Nephron progenitor cell (in vitro differentiated cells): ENCODE measurements around the gene TSC2.

Experiments used
- DNase-seq: peaks from one replicate; pipeline ENCODE4 v3.0.0; 2021
- H3K27ac Mint-ChIP-seq: 2 replicates; pipeline ENCODE4 v1.8.0; 2021; ENCODE audit warnings: mild to moderate bottlenecking, moderate library complexity, mixed read lengths
- H3K27me3 Mint-ChIP-seq: 2 replicates; pipeline ENCODE4 v1.8.0; 2021; ENCODE audit warnings: mild to moderate bottlenecking, low read depth, mixed read lengths; ENCODE audit not compliant: poor library complexity
- H3K36me3 Mint-ChIP-seq: 2 replicates; pipeline ENCODE4 v1.8.0; 2021; ENCODE audit warnings: low read depth, mixed read lengths
- H3K4me1 Mint-ChIP-seq: 2 replicates; pipeline ENCODE4 v1.8.0; 2021; ENCODE audit warnings: mixed read lengths
- H3K4me3 Mint-ChIP-seq: 2 replicates; pipeline ENCODE4 v1.8.0; 2021; ENCODE audit warnings: mild to moderate bottlenecking, moderate library complexity, mixed read lengths
- H3K9me3 Mint-ChIP-seq: 2 replicates; pipeline ENCODE4 v1.8.0; 2021; ENCODE audit warnings: mild to moderate bottlenecking, moderate library complexity, mixed read lengths
- CTCF ChIP-seq: fragments of 200-600 bp; sonication (generic); IDR thresholded peaks from 2 replicates; pipeline ENCODE4 v1.5.0; 2021; ENCODE audit warnings: antibody characterized with exemption

The TSC2 gene

DNA sequence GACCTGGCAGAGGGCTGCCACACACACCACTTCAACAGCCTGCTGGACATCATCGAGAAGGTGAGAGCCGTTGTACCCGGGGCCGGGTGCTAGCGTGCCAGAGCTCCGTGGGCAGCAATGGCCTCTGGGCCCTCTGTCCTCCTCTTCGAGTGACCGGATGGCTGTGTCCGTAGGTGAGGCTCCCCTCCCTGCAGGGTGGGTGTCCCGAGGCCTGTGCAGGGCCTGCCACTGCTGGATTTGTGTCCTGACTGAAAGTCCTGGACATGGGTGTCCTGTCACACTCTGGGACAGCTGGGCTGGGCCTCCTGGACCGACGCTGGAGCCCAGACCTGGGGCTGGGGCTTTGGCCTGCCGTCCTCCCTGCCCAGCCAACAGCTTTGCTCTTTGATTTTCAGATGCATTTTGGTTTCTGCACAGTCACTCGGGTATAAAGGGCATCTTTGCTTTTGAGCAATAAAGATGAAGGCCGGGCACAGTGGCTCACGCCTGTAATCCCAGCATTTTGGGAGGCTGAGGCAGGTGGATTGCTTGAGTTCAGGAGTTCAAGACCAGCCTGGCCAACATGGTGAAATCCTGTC, 16.7 kb downstream of the TSC2 start:
- H3K9me3 Mint-ChIP-seq = no peaks in the 10 kb centered on the region
- no peak for DNase-seq
- no peak overlapping the region for H3K27ac Mint-ChIP-seq
- no peak for TF ChIP-seq CTCF
- H3K4me3 Mint-ChIP-seq = no peak overlapping the region
- no peaks in the 10 kb centered on the region for H3K4me1 Mint-ChIP-seq
- peaks cover 3% of the 10 kb centered on the region for H3K27me3 Mint-ChIP-seq
- peaks cover 39% of the 10 kb centered on the region for H3K36me3 Mint-ChIP-seq

DNA sequence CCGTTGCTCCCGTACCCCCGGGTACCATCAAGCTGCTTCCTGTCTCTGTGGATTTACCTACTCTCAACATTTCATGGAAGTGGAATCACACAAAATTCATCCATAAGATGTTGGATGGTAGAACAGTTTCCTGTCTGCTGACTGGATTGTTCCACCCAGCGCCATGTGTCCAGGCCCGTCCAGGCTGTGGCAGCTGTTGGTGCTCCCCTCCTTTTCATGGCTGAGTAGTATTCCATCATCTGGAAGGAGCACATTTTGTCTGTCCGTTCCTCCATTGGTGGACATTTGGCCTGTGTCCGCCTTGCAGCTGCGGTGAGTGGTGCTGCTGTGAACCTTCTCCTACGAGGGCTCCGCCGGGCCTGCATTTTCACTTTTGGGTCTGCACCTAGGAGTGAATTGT, 18.4 kb downstream of the TSC2 start:
- peaks cover 3% of the 10 kb centered on the region for H3K27me3 Mint-ChIP-seq
- no peak for DNase-seq
- no peaks in the 10 kb centered on the region for H3K4me1 Mint-ChIP-seq
- peaks cover 45% of the 10 kb centered on the region for H3K36me3 Mint-ChIP-seq
- no peak overlapping the region for H3K4me3 Mint-ChIP-seq
- no peak overlapping the region for H3K27ac Mint-ChIP-seq
- no peaks in the 10 kb centered on the region for H3K9me3 Mint-ChIP-seq
- TF ChIP-seq CTCF = no peak

DNA sequence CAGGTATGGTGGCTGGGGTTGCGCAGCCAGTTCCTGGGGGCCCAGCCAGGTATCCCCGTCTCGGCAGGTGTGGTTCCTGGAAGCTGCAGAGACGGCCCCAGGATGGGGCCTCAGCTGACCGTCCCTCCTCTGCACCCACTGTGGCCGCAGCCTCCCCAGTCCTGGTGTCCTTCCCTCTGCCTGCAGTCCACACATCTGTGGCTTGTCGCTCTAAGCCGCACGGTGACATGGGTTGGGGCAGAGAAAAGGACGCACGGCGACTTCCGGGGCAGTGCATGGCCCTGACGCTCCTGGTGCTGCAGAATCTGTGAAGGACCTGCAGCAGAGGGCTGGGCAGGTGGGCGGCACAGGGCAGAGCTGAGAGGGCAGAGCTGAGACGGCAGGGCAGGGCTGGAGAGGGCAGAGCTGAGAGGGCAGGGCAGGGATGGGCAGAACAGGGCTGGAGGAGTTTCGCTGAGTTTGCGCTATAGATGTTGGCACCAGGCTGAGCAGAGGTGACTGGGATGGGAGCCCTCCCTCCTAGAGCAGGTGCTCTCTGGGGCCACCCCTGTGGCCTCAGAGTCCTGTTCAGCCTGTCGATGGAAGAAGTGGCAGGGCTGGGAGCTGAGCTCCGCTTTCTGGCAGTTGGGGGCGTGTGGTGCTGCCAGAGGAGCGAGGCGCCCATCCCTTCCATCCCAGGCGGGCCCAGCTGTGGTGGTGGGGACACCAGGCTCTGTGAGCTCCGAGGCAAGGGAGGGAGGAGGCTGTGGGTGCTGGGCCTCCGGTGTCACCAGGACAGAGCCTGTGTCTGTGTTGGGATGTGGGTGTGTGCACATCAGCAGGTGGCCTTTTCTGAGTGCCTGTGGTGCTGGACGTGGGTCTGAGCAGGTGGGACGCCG, 23.0 kb downstream of the TSC2 start:
- Mint-ChIP-seq H3K27me3 (no peaks in the 10 kb centered on the region), H3K9me3 (no peaks in the 10 kb centered on the region), H3K4me3 (no peak overlapping the region), H3K4me1 (no peaks in the 10 kb centered on the region), H3K36me3 (peaks cover 46% of the 10 kb centered on the region), H3K27ac (no peak overlapping the region)
- DNase-seq = no peak
- TF ChIP-seq CTCF = no peak

DNA sequence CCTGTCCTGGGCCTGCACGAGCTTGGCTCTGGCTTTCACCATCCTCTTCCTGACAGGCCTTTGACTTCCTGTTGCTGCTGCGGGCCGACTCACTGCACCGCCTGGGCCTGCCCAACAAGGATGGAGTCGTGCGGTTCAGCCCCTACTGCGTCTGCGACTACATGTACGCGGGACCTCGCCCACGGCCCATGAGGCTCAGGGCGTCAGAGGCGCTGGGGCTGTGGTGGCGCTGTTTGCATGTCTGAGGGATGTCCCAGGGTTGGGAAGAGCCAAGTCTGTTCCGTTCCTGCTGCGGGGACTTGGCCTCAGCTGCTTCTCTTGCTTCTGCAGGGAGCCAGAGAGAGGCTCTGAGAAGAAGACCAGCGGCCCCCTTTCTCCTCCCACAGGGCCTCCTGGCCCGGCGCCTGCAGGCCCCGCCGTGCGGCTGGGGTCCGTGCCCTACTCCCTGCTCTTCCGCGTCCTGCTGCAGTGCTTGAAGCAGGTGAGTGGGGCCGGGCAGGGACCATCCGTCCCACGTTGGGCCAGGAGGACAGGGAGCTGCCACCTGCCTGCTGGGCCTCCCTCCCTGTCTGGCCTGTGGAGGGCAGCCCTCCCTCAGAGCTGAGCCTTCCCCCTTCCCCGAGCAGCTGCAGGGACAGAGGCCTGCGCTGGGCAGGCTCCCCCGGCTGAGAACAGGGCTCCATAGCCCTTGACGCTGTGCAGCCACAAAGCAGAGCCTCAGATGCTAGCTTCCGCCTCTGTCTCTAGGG, 23.8 kb downstream of the TSC2 start:
- H3K4me3 Mint-ChIP-seq = no peak overlapping the region
- no peak for DNase-seq
- no peaks in the 10 kb centered on the region for H3K27me3 Mint-ChIP-seq
- H3K36me3 Mint-ChIP-seq = peaks cover 40% of the 10 kb centered on the region
- no peaks in the 10 kb centered on the region for H3K9me3 Mint-ChIP-seq
- TF ChIP-seq CTCF = no peak
- H3K4me1 Mint-ChIP-seq = no peaks in the 10 kb centered on the region
- H3K27ac Mint-ChIP-seq = peak overlapping the region; percentile 69

- no peak overlapping the region for H3K4me3 Mint-ChIP-seq
- peaks cover 37% of the 10 kb centered on the region for H3K36me3 Mint-ChIP-seq
- no peak overlapping the region for H3K27ac Mint-ChIP-seq
- DNase-seq = no peak
- H3K4me1 Mint-ChIP-seq = no peaks in the 10 kb centered on the region
- no peaks in the 10 kb centered on the region for H3K27me3 Mint-ChIP-seq
- no peak for TF ChIP-seq CTCF
- H3K9me3 Mint-ChIP-seq = no peaks in the 10 kb centered on the region
These were observed 25.1 kb downstream of the TSC2 start for GRCh38 chr16:2072926-2073325.
